K562 (cell line): ENCODE measurements around the gene OVOL1.

Source experiments
- MECOM ChIP-seq: fragments of 250-450 bp; sonication (Bioruptor Pico); IDR thresholded peaks from 2 replicates; pipeline ENCODE4 v1.8.0; 2022; ENCODE audit warnings: inconsistent platforms
- NBN ChIP-seq: fragments of 450-650 bp; IDR thresholded peaks from 2 replicates; pipeline ENCODE4 v1.6.1; 2016; ENCODE audit warnings: low read depth, mild to moderate bottlenecking
- XRCC5 ChIP-seq: fragments of 200-400 bp; formaldehyde crosslinking; IDR thresholded peaks from 2 replicates; pipeline ENCODE4 v1.6.1; 2017; ENCODE audit warnings: low read depth, mild to moderate bottlenecking, low read length
- ZBTB11 ChIP-seq, 3 experiments: fragments of 200-800 bp in 1 of 3; fragments of 250-450 bp in 1 of 3; fragments of 450-650 bp in 1 of 3; sonication (Bioruptor Pico) in 1 of 3; sonication (Bioruptor generic) in 1 of 3; formaldehyde crosslinking in 1 of 3; IDR thresholded peaks; 2 replicates each; pipeline versions ENCODE4 v1.6.1 to v1.8.0; 2016 to 2022; ENCODE audit warnings: mild to moderate bottlenecking in 2 of 3, missing genetic modification characterization in 2 of 3, missing compliant biosample characterization in 1 of 3, moderate library complexity in 1 of 3
- ZNF561 ChIP-seq: fragments of 450-650 bp; formaldehyde crosslinking; conservative IDR thresholded peaks from 2 replicates; pipeline ENCODE4 v1.4.0; 2020; ENCODE audit warnings: mild to moderate bottlenecking, moderate library complexity
- TF ChIP-seq, protein P1 (sequence below), 3 experiments: IDR thresholded peaks in 2 of 3; conservative IDR thresholded peaks in 1 of 3; 2 replicates each; pipeline ENCODE4 v1.5.1; 2011 to 2012; ENCODE audit warnings: low read length in 3 of 3, mild to moderate bottlenecking in 3 of 3, control low read depth in 2 of 3, improper control_type of control experiment in 1 of 3, inconsistent platforms in 1 of 3, low read depth in 1 of 3, mixed read lengths in 1 of 3, moderate library complexity in 1 of 3; ENCODE audit not compliant: insufficient read depth in 2 of 3
- TF ChIP-seq, protein P2 (sequence below): sonication (generic); formaldehyde crosslinking; IDR thresholded peaks from 2 replicates; pipeline ENCODE4 v1.5.0; 2020; ENCODE audit warnings: missing genetic modification reagents

DNA sequence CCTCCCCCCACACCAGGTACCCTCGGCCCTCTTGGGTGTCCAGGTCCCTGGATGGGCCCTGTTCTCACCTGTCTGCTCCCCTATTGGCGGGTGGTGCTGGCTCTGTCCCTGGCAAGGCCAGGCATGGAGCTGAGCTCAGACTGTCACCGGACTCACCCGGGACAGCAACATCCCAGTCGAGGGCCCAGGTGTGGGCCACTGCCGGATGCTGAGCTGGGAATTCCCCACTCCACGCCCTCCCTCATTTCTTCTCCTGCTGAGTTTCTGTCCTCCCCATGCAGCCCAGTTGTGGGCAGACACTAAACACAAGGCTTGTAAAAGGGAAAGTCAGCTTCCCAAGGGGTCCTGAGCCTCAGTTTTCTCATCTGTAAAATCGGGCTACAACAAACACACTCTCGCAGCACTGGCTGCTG, 4.0 kb upstream of the OVOL1 start:
- TF ChIP-seq ZNF561, result no peak
- TF ChIP-seq NBN, result no peak
- TF ChIP-seq, protein P1, sequence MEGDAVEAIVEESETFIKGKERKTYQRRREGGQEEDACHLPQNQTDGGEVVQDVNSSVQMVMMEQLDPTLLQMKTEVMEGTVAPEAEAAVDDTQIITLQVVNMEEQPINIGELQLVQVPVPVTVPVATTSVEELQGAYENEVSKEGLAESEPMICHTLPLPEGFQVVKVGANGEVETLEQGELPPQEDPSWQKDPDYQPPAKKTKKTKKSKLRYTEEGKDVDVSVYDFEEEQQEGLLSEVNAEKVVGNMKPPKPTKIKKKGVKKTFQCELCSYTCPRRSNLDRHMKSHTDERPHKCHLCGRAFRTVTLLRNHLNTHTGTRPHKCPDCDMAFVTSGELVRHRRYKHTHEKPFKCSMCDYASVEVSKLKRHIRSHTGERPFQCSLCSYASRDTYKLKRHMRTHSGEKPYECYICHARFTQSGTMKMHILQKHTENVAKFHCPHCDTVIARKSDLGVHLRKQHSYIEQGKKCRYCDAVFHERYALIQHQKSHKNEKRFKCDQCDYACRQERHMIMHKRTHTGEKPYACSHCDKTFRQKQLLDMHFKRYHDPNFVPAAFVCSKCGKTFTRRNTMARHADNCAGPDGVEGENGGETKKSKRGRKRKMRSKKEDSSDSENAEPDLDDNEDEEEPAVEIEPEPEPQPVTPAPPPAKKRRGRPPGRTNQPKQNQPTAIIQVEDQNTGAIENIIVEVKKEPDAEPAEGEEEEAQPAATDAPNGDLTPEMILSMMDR (IDR thresholded peaks at IDR 0.05 in 2 of 3, conservative IDR thresholded peaks at IDR 0.05 in 1 of 3; ENCODE audit: insufficient read depth in 2 of 3, low read depth in 1 of 3, low read length in 3 of 3), result no peak
- TF ChIP-seq MECOM (CRISPR knock-in tag), result no peak
- TF ChIP-seq XRCC5, result no peak
- no peak for TF ChIP-seq ZBTB11 (CRISPR knock-in tag; IDR thresholded peaks at IDR 0.05)
- TF ChIP-seq, protein P2, sequence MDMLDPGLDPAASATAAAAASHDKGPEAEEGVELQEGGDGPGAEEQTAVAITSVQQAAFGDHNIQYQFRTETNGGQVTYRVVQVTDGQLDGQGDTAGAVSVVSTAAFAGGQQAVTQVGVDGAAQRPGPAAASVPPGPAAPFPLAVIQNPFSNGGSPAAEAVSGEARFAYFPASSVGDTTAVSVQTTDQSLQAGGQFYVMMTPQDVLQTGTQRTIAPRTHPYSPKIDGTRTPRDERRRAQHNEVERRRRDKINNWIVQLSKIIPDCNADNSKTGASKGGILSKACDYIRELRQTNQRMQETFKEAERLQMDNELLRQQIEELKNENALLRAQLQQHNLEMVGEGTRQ, result no peak
